Measurements from ENCODE around the gene MKRN2.

DNA sequence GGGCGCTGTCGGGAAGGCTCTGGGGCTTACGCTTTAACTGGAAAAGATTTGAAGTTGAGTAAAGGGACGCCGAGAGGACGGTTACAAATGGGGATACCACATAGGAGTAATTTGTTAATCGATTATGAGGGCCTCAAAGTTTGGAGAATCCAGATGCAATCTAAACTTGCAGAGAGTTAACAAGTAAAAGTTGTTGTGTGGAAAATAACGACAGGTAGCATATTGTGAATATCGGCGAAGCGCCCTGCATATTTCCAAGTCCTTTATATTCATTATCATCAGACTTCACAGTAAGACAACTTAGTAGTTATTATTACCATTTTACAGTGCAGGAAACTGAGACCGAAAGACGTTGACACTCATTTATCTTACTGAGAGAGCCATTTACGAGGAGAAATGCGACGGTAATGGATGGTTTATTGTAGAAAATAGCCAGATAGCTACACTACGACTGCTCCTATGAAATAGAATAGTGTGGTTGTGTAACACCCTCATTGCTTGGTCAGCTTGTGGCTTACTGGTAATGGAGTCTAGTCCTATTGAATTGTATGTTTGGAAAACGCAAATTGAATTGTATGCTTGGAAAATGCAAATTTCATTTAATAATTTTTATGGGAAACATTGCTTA is 700 bp downstream of the MKRN2 start:
- TF ChIP-seq, protein P1, sequence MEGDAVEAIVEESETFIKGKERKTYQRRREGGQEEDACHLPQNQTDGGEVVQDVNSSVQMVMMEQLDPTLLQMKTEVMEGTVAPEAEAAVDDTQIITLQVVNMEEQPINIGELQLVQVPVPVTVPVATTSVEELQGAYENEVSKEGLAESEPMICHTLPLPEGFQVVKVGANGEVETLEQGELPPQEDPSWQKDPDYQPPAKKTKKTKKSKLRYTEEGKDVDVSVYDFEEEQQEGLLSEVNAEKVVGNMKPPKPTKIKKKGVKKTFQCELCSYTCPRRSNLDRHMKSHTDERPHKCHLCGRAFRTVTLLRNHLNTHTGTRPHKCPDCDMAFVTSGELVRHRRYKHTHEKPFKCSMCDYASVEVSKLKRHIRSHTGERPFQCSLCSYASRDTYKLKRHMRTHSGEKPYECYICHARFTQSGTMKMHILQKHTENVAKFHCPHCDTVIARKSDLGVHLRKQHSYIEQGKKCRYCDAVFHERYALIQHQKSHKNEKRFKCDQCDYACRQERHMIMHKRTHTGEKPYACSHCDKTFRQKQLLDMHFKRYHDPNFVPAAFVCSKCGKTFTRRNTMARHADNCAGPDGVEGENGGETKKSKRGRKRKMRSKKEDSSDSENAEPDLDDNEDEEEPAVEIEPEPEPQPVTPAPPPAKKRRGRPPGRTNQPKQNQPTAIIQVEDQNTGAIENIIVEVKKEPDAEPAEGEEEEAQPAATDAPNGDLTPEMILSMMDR (IDR thresholded peaks at IDR 0.05): no peak
- TF ChIP-seq POLR2AphosphoS5 (IDR thresholded peaks at IDR 0.05) (no peak), POLR2A (IDR thresholded peaks at IDR 0.05) (no peak), EP300 (IDR thresholded peaks at IDR 0.05) (no peak)
